ENCODE data around the gene ACTR3. TPM values are rescaled to one million over a fixed set of nuclear protein-coding genes. Genes with fewer than 3 reads are reported as not detected.

The ACTR3 gene
- total RNA-seq, 2 donors from 2014 or later = 142 to 177 TPM

DNA sequence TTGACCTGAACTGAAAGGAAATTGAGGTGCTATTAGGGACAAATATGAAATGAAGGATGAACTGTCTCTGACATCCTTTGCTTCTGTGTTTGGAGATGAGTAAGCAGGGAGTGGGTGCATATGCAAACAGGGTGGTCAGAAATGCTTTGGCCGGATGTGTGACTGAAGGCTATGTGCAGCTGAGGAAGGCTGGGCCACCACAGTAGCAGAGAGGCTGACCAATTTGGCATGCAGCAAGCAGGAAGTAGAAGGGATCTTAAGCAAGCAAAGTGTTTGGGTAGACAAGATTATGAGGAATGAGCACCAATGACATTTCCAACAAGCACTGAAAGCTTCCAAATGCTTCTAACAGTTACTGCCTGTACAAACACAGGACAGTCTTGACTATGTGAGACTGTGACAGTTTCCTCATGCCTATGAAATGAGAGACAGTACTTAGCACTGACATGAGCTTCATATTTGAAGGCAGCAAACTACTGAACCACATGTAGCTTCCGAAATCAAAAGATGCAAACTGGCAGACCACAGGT lies 3.3 kb upstream of the ACTR3 start:
- DNase-seq (ENCODE audit: low spot score) = no peak
- Histone ChIP-seq H3K4me1 (ENCODE audit: control insufficient read depth in 1 of 2, low read depth in 2 of 2) (peaks cover 0 to 18% of the 10 kb centered on the region in 2 donors), H3K27ac (no peak overlapping the region), H3K4me3 (no peak overlapping the region), H3K36me3 (no peaks in the 10 kb centered on the region), H3K27me3 (replicated peaks; ENCODE audit: insufficient read depth) (no peaks in the 10 kb centered on the region), H3K9me3 (no peaks in the 10 kb centered on the region)
- no peak for TF ChIP-seq CTCF (IDR thresholded peaks at IDR 0.05)
- no peak for ATAC-seq (ENCODE audit: insufficient number of reproducible peaks, low FRiP score, low read depth)

GRCh38 chr2:113887009-113887792 lies 2.7 kb upstream of the ACTR3 start:
- Histone ChIP-seq H3K36me3 (no peaks in the 10 kb centered on the region), H3K4me3 (no peak overlapping the region), H3K4me1 (ENCODE audit: control insufficient read depth in 1 of 2, low read depth in 2 of 2) (peaks cover under 1 to 23% of the 10 kb centered on the region in 2 donors), H3K27ac (no peak overlapping the region), H3K27me3 (replicated peaks; ENCODE audit: insufficient read depth) (no peaks in the 10 kb centered on the region), H3K9me3 (no peaks in the 10 kb centered on the region)
- DNase-seq (ENCODE audit: low spot score) = no peak
- TF ChIP-seq CTCF (IDR thresholded peaks at IDR 0.05) = no peak
- ATAC-seq (ENCODE audit: insufficient number of reproducible peaks, low FRiP score, low read depth) = no peak

DNA sequence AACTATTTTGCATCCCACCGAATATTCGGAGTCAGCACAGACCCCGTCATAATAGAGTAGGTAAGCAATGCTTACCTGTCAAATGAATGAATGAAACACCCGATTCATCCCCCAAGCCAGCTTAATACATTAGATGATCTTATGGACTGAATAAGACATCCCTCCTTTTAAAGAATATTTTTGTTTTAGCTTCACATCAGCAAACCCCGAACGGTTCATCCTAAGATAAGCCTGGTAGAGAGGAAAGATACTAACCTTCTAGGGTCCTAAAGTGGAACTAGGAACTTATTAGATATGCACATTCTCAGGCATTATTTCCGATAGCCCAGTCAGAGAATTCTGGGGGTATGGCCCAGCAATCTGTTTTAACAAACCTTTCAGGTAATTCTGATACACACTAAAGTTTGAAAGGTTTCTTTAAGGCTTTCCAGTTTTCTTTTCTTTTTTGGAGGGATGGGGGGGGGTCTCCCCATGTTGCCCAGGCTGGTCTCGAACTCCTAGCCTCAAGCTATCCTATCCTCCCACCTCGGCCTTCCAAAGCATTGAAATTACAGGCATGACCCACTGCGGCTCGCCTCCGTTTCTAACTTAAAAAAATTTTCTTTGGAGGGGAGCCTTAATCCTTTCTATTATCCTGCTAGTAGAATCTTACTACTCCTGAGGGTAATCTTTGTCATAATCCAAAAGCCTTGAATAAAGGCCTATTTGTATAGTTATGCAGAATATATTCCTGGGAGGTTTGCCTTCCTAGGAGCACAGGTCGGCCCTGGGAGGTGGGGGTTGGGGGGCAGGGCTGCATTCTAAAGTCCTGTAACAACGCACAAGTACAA lies 1.0 kb upstream of the ACTR3 start:
- no peaks in the 10 kb centered on the region for H3K27me3 ChIP-seq (replicated peaks; ENCODE audit: insufficient read depth)
- TF ChIP-seq CTCF (IDR thresholded peaks at IDR 0.05) = no peak
- H3K4me1 ChIP-seq (ENCODE audit: control insufficient read depth in 1 of 2, low read depth in 2 of 2) = peaks cover 16 to 39% of the 10 kb centered on the region in 2 donors
- ATAC-seq (ENCODE audit: insufficient number of reproducible peaks, low FRiP score, low read depth) = no peak
- no peaks in the 10 kb centered on the region for H3K9me3 ChIP-seq
- H3K4me3 ChIP-seq = peak overlapping the region; percentile 93
- no peaks in the 10 kb centered on the region for H3K36me3 ChIP-seq
- DNase-seq (ENCODE audit: low spot score) = no peak
- H3K27ac ChIP-seq = peak overlapping the region; percentile 67 to 99

GRCh38 chr2:113890253-113891235 lies 655 bp downstream of the ACTR3 start:
- peak; percentile 64 for ATAC-seq (ENCODE audit: insufficient number of reproducible peaks, low FRiP score, low read depth)
- no peaks in the 10 kb centered on the region for H3K36me3 ChIP-seq
- peak overlapping the region; percentile 99 to 100 for H3K27ac ChIP-seq
- TF ChIP-seq CTCF (IDR thresholded peaks at IDR 0.05) = no peak
- peak overlapping the region; percentile 93 for H3K4me3 ChIP-seq
- H3K27me3 ChIP-seq (replicated peaks; ENCODE audit: insufficient read depth) = no peaks in the 10 kb centered on the region
- peaks cover 30 to 54% of the 10 kb centered on the region in 2 donors for H3K4me1 ChIP-seq (ENCODE audit: control insufficient read depth in 1 of 2, low read depth in 2 of 2)
- DNase-seq (ENCODE audit: low spot score) = peak; percentile 15
- H3K9me3 ChIP-seq = no peaks in the 10 kb centered on the region
